Measurements from ENCODE around the gene SARS2.
"Not testable (repeated sequence)": the region's sequence is repeated elsewhere in the genome, so short reads cannot be mapped to it uniquely, and the experiment has no call there.

SARS2 gene

DNA sequence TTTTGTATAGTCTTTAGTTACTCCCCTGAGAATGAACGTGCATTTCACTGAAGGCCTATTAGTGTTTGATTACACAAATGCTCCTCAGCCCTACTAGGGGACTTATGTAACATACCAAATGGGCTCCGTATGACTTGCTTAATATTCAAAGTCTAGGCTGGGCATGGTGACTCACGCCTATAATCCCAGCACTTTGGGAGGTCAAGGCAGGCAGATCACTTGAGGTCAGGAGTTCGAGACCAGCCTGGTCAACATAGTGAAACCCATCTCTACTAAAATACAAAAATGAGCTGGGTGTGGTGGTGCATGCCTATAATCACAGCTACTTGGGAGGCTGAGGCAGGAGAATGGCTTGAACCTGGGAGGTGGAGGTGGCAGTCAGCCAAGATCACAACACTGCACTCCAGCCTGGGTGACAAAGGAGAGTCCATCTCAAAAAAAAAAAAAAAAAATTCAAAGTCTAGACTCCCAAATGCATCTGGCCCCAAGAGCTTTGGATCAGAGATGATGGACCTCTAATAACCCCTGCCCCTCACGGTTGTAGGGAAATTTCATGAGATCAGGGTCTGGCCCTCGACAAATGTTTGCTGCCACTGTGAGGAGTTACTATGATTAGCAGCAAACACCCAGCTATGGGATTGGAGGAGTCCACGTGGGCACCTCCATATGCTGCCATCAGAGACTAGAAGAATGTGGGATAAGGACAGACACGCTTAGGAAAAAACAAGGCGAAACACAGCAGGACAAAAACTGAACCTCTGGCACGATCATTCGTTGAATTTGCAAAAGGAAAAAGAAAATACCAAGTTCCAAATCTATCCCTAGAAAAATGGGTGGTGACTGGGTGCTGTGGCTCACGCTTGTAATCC is 40.3 kb upstream of the SARS2 start:
- no peaks in the 10 kb centered on the region for H3K9me3 ChIP-seq (ENCODE audit: control insufficient read depth in 2 of 2, low read length in 2 of 2)
- peaks cover 0 to 5% of the 10 kb centered on the region in 2 donors for H3K27me3 ChIP-seq (ENCODE audit: control insufficient read depth in 2 of 2, insufficient read depth in 2 of 2, low read length in 2 of 2)
- H3K9ac ChIP-seq (ENCODE audit: low read depth in 1 of 2, low read length in 2 of 2) = no peak overlapping the region
- no peak overlapping the region for H3K27ac ChIP-seq (ENCODE audit: low read depth in 2 of 2, low read length in 2 of 2)
- H3K4me1 ChIP-seq (ENCODE audit: control insufficient read depth in 2 of 2, insufficient read depth in 2 of 2, low read length in 2 of 2) = no peaks in the 10 kb centered on the region
- no peak overlapping the region for H3K4me3 ChIP-seq (ENCODE audit: low read length in 2 of 2)
- H3K36me3 ChIP-seq (ENCODE audit: control insufficient read depth in 2 of 2, insufficient read depth in 2 of 2, low read length in 2 of 2) = no peaks in the 10 kb centered on the region

DNA sequence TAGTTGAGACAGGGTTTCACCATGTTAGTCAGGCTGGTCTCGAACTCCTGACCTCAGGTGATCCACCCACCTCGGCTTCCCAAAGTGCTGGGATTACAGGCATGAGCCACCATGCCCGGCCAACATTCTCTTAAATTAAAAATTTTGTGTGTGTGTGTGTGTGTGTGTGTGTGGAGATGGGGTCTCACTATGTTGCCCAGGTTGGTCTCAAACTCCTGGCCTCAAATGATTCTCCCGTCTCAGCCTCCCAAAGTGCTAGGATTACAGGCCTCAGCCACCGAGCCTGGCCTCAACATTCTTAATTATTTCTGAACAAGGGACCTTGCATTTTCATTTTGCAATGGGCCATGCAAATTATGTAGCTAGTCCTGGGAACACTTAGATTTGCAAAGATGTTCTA is 35.6 kb upstream of the SARS2 start:
- not testable (repeated sequence) for H3K27me3 ChIP-seq (ENCODE audit: control insufficient read depth in 2 of 2, insufficient read depth in 2 of 2, low read length in 2 of 2); H3K9ac ChIP-seq (ENCODE audit: low read depth in 1 of 2, low read length in 2 of 2); H3K4me1 ChIP-seq (ENCODE audit: control insufficient read depth in 2 of 2, insufficient read depth in 2 of 2, low read length in 2 of 2); H3K9me3 ChIP-seq (ENCODE audit: control insufficient read depth in 2 of 2, low read length in 2 of 2); H3K36me3 ChIP-seq (ENCODE audit: control insufficient read depth in 2 of 2, insufficient read depth in 2 of 2, low read length in 2 of 2); H3K27ac ChIP-seq (ENCODE audit: low read depth in 2 of 2, low read length in 2 of 2); H3K4me3 ChIP-seq (ENCODE audit: low read length in 2 of 2)

DNA sequence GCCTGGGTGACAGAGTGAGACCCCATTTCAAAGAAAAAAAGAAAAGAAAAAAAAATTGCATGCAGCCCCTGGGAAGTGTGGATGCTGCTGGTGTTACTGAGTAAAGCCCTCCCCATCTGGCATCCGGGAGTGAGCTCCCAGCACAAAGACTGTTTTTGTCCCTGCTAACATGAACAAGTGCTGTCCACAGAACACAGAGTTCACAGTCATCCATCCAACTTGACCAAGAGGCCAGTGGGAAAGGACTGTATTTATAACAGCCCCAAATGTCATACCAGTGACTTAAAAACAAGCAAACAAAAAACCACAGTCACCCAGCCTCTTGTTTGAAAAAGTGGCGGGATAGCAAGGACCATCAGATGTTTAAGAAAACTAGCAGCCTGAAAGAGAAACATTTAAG is 34.2 kb upstream of the SARS2 start:
- H3K27ac ChIP-seq (ENCODE audit: low read depth in 2 of 2, low read length in 2 of 2) = no peak overlapping the region

DNA sequence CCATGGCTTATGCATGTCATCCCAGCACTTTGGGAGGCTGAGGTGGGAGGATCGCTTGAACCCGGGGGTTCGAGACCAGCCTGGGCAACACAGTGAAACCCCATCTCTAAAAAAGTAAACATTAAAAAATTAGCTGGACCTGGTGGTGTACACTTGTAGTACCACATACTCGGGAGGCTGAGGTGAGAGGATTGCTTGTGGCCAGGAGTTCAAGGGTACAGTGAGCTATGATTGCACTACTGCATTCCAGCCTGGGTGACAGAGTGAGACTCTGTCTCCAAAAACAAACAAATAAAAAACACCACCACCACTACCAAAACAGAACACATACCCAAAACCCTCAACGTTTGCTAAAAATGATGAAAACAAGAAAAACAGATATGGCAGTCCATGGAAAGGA is 29.1 kb upstream of the SARS2 start:
- Histone ChIP-seq H3K4me3 (ENCODE audit: low read length in 2 of 2) (no peak overlapping the region), H3K9ac (ENCODE audit: low read depth in 1 of 2, low read length in 2 of 2) (no peak overlapping the region), H3K27me3 (ENCODE audit: control insufficient read depth in 2 of 2, insufficient read depth in 2 of 2, low read length in 2 of 2) (no peaks in the 10 kb centered on the region), H3K27ac (ENCODE audit: low read depth in 2 of 2, low read length in 2 of 2) (no peak overlapping the region), H3K4me1 (ENCODE audit: control insufficient read depth in 2 of 2, insufficient read depth in 2 of 2, low read length in 2 of 2) (no peaks in the 10 kb centered on the region), H3K36me3 (ENCODE audit: control insufficient read depth in 2 of 2, insufficient read depth in 2 of 2, low read length in 2 of 2) (no peaks in the 10 kb centered on the region), H3K9me3 (ENCODE audit: control insufficient read depth in 2 of 2, low read length in 2 of 2) (no peaks in the 10 kb centered on the region)

More for the DNA sequence above, 34.2 kb upstream of the SARS2 start:
- H3K36me3 ChIP-seq (ENCODE audit: control insufficient read depth in 2 of 2, insufficient read depth in 2 of 2, low read length in 2 of 2) = no peaks in the 10 kb centered on the region
- H3K27me3 ChIP-seq (ENCODE audit: control insufficient read depth in 2 of 2, insufficient read depth in 2 of 2, low read length in 2 of 2) = no peaks in the 10 kb centered on the region
- no peaks in the 10 kb centered on the region for H3K9me3 ChIP-seq (ENCODE audit: control insufficient read depth in 2 of 2, low read length in 2 of 2)
- no peak overlapping the region for H3K4me3 ChIP-seq (ENCODE audit: low read length in 2 of 2)
- H3K4me1 ChIP-seq (ENCODE audit: control insufficient read depth in 2 of 2, insufficient read depth in 2 of 2, low read length in 2 of 2) = no peaks in the 10 kb centered on the region
- H3K9ac ChIP-seq (ENCODE audit: low read depth in 1 of 2, low read length in 2 of 2) = no peak overlapping the region

- Histone ChIP-seq H3K36me3 (ENCODE audit: control insufficient read depth in 2 of 2, insufficient read depth in 2 of 2, low read length in 2 of 2) (no peaks in the 10 kb centered on the region), H3K4me1 (ENCODE audit: control insufficient read depth in 2 of 2, insufficient read depth in 2 of 2, low read length in 2 of 2) (no peaks in the 10 kb centered on the region), H3K4me3 (ENCODE audit: low read length in 2 of 2) (no peak overlapping the region), H3K27ac (ENCODE audit: low read depth in 2 of 2, low read length in 2 of 2) (no peak overlapping the region), H3K9ac (ENCODE audit: low read depth in 1 of 2, low read length in 2 of 2) (no peak overlapping the region), H3K9me3 (ENCODE audit: control insufficient read depth in 2 of 2, low read length in 2 of 2) (no peaks in the 10 kb centered on the region), H3K27me3 (ENCODE audit: control insufficient read depth in 2 of 2, insufficient read depth in 2 of 2, low read length in 2 of 2) (no peaks in the 10 kb centered on the region)
These were observed 27.7 kb upstream of the SARS2 start for GRCh38 chr19:38958301-38958700.

DNA sequence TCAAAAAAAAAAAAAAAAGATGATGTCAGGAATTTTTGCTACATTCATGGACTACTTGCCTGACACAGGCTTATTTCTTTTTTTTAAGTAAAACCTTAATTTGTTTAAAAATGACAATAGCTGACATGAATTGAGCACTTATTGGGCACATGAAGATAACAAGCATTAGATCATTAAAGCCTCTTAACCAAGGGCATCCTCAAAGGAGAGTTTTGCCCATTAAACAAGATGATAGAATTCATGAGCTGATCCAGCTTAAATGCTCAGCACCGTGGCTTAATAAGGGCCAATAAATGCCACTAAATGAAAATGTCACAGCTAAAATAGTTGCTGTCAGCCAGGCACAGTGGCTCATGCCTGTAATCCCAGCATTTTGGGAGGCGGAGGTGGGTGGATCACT is 25.7 kb upstream of the SARS2 start:
- Histone ChIP-seq H3K4me1 (ENCODE audit: control insufficient read depth in 2 of 2, insufficient read depth in 2 of 2, low read length in 2 of 2) (no peaks in the 10 kb centered on the region), H3K27me3 (ENCODE audit: control insufficient read depth in 2 of 2, insufficient read depth in 2 of 2, low read length in 2 of 2) (no peaks in the 10 kb centered on the region), H3K9ac (ENCODE audit: low read depth in 1 of 2, low read length in 2 of 2) (no peak overlapping the region), H3K9me3 (ENCODE audit: control insufficient read depth in 2 of 2, low read length in 2 of 2) (no peaks in the 10 kb centered on the region), H3K4me3 (ENCODE audit: low read length in 2 of 2) (no peak overlapping the region), H3K36me3 (ENCODE audit: control insufficient read depth in 2 of 2, insufficient read depth in 2 of 2, low read length in 2 of 2) (no peaks in the 10 kb centered on the region), H3K27ac (ENCODE audit: low read depth in 2 of 2, low read length in 2 of 2) (no peak overlapping the region)

- Histone ChIP-seq H3K27ac (ENCODE audit: low read depth in 2 of 2, low read length in 2 of 2) (no peak overlapping the region), H3K4me3 (ENCODE audit: low read length in 2 of 2) (no peak overlapping the region), H3K36me3 (ENCODE audit: control insufficient read depth in 2 of 2, insufficient read depth in 2 of 2, low read length in 2 of 2) (no peaks in the 10 kb centered on the region), H3K27me3 (ENCODE audit: control insufficient read depth in 2 of 2, insufficient read depth in 2 of 2, low read length in 2 of 2) (no peaks in the 10 kb centered on the region), H3K4me1 (ENCODE audit: control insufficient read depth in 2 of 2, insufficient read depth in 2 of 2, low read length in 2 of 2) (peaks cover 0 to 4% of the 10 kb centered on the region in 2 donors), H3K9ac (ENCODE audit: low read depth in 1 of 2, low read length in 2 of 2) (no peak overlapping the region), H3K9me3 (ENCODE audit: control insufficient read depth in 2 of 2, low read length in 2 of 2) (no peaks in the 10 kb centered on the region)
These were observed 23.1 kb upstream of the SARS2 start for GRCh38 chr19:38953677-38954076.

- H3K27me3 ChIP-seq (ENCODE audit: control insufficient read depth in 2 of 2, insufficient read depth in 2 of 2, low read length in 2 of 2) = no peaks in the 10 kb centered on the region
- H3K4me3 ChIP-seq (ENCODE audit: low read length in 2 of 2) = no peak overlapping the region
- no peaks in the 10 kb centered on the region for H3K9me3 ChIP-seq (ENCODE audit: control insufficient read depth in 2 of 2, low read length in 2 of 2)
- H3K4me1 ChIP-seq (ENCODE audit: control insufficient read depth in 2 of 2, insufficient read depth in 2 of 2, low read length in 2 of 2) = peaks cover 0 to 4% of the 10 kb centered on the region in 2 donors
- H3K36me3 ChIP-seq (ENCODE audit: control insufficient read depth in 2 of 2, insufficient read depth in 2 of 2, low read length in 2 of 2) = no peaks in the 10 kb centered on the region
- H3K9ac ChIP-seq (ENCODE audit: low read depth in 1 of 2, low read length in 2 of 2) = no peak overlapping the region
- no peak overlapping the region for H3K27ac ChIP-seq (ENCODE audit: low read depth in 2 of 2, low read length in 2 of 2)
These were observed 22.0 kb upstream of the SARS2 start for GRCh38 chr19:38952395-38953165.

DNA sequence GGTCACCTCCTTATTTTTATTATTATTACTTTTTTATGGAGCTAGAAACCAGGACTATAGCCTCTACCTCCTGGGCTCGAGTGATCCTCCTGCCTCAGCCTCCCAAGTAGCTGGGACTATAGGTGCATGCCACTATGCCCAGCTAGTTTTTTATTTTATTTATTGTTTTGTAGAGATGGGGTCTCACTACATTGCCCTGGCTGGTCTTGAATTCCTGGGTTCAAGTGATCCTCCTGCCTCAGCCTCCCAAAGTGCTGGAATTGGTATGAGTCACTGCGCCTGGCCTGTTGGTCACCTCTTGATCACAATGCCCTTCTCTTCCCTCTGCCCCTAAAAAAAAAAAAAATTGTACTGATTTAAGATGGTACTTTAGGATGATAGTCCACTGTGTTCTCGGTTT is 20.6 kb upstream of the SARS2 start:
- no peak overlapping the region for H3K9ac ChIP-seq (ENCODE audit: low read depth in 1 of 2, low read length in 2 of 2)
- no peaks in the 10 kb centered on the region for H3K27me3 ChIP-seq (ENCODE audit: control insufficient read depth in 2 of 2, insufficient read depth in 2 of 2, low read length in 2 of 2)
- no peaks in the 10 kb centered on the region for H3K36me3 ChIP-seq (ENCODE audit: control insufficient read depth in 2 of 2, insufficient read depth in 2 of 2, low read length in 2 of 2)
- H3K4me3 ChIP-seq (ENCODE audit: low read length in 2 of 2) = no peak overlapping the region
- no peak overlapping the region for H3K27ac ChIP-seq (ENCODE audit: low read depth in 2 of 2, low read length in 2 of 2)
- peaks cover 0 to 4% of the 10 kb centered on the region in 2 donors for H3K4me1 ChIP-seq (ENCODE audit: control insufficient read depth in 2 of 2, insufficient read depth in 2 of 2, low read length in 2 of 2)
- H3K9me3 ChIP-seq (ENCODE audit: control insufficient read depth in 2 of 2, low read length in 2 of 2) = no peaks in the 10 kb centered on the region

GRCh38 chr19:38949580-38950367 is 19.2 kb upstream of the SARS2 start:
- H3K4me1 ChIP-seq (ENCODE audit: control insufficient read depth in 2 of 2, insufficient read depth in 2 of 2, low read length in 2 of 2) = peaks cover 0 to 4% of the 10 kb centered on the region in 2 donors

More at GRCh38 chr19:38949580-38950367, 19.2 kb upstream of the SARS2 start:
- Histone ChIP-seq H3K4me3 (ENCODE audit: low read length in 2 of 2) (peak overlapping the region; percentile 17 to 44), H3K36me3 (ENCODE audit: control insufficient read depth in 2 of 2, insufficient read depth in 2 of 2, low read length in 2 of 2) (no peaks in the 10 kb centered on the region), H3K27ac (ENCODE audit: low read depth in 2 of 2, low read length in 2 of 2) (no peak overlapping the region), H3K9me3 (ENCODE audit: control insufficient read depth in 2 of 2, low read length in 2 of 2) (no peaks in the 10 kb centered on the region), H3K9ac (ENCODE audit: low read depth in 1 of 2, low read length in 2 of 2) (no peak overlapping the region), H3K27me3 (ENCODE audit: control insufficient read depth in 2 of 2, insufficient read depth in 2 of 2, low read length in 2 of 2) (no peaks in the 10 kb centered on the region)
